ENCODE data around the gene OR2B2.

Gene OR2B2

GRCh38 chr6:27889628-27890444 is 22.4 kb downstream of the OR2B2 start:
- TF ChIP-seq CTCF (IDR thresholded peaks at IDR 0.05; ENCODE audit: low read depth, low read length), result no peak
- peak overlapping the region; percentile 53 for H3K4me3 ChIP-seq (ENCODE audit: low read depth, low read length)
- in situ Hi-C loops (cut with HindIII; ENCODE audit: low sequenced_read_pairs), result loop anchor here (10.0 kb wide), 1 partner anchor 745 kb away; a partner anchor contains a TSS
- DNase-seq (ENCODE audit: low read depth, low spot score), result no peak

GRCh38 chr6:27889275-27889627 is 22.9 kb downstream of the OR2B2 start:
- no peak for DNase-seq (ENCODE audit: low read depth, low spot score)
- in situ Hi-C loops (cut with HindIII; ENCODE audit: low sequenced_read_pairs), result no loop called here
- no peak overlapping the region for H3K4me3 ChIP-seq (ENCODE audit: low read depth, low read length)
- TF ChIP-seq CTCF (IDR thresholded peaks at IDR 0.05; ENCODE audit: low read depth, low read length), result no peak

- no peak for DNase-seq (ENCODE audit: low read depth, low spot score)
- no peak for TF ChIP-seq CTCF (IDR thresholded peaks at IDR 0.05; ENCODE audit: low read depth, low read length)
- H3K4me3 ChIP-seq (ENCODE audit: low read depth, low read length), result no peak overlapping the region
- in situ Hi-C loops (cut with HindIII; ENCODE audit: low sequenced_read_pairs), result no loop called here
Measured at GRCh38 chr6:27888566-27888965, 23.6 kb downstream of the OR2B2 start.

GRCh38 chr6:27886073-27886472 is 26.1 kb downstream of the OR2B2 start:
- no peak for TF ChIP-seq CTCF (IDR thresholded peaks at IDR 0.05; ENCODE audit: low read depth, low read length)
- in situ Hi-C loops (cut with HindIII; ENCODE audit: low sequenced_read_pairs), result no loop called here
- no peak for DNase-seq (ENCODE audit: low read depth, low spot score)
- no peak overlapping the region for H3K4me3 ChIP-seq (ENCODE audit: low read depth, low read length)

GRCh38 chr6:27883136-27883535 is 29.1 kb downstream of the OR2B2 start:
- TF ChIP-seq CTCF (IDR thresholded peaks at IDR 0.05; ENCODE audit: low read depth, low read length), result no peak
- in situ Hi-C loops (cut with HindIII; ENCODE audit: low sequenced_read_pairs), result no loop called here

GRCh38 chr6:27882624-27883023 is 29.6 kb downstream of the OR2B2 start:
- in situ Hi-C loops (cut with HindIII; ENCODE audit: low sequenced_read_pairs), result no loop called here
- no peak overlapping the region for H3K4me3 ChIP-seq (ENCODE audit: low read depth, low read length)
- no peak for TF ChIP-seq CTCF (IDR thresholded peaks at IDR 0.05; ENCODE audit: low read depth, low read length)
- peak; percentile 71 for DNase-seq (ENCODE audit: low read depth, low spot score)

More at GRCh38 chr6:27883136-27883535, 29.1 kb downstream of the OR2B2 start:
- no peak overlapping the region for H3K4me3 ChIP-seq (ENCODE audit: low read depth, low read length)
- DNase-seq (ENCODE audit: low read depth, low spot score), result no peak
